Endothelial cell of umbilical vein (primary cell): ENCODE results near the gene CCSER1. TPM values are rescaled to one million over a fixed set of nuclear protein-coding genes. Genes with fewer than 3 reads are reported as not detected.

Experiments used
- BruUV-seq: library from RNA; stranded (reverse); fragments of 400-500 nt; replicated peaks from 2 replicates; lab custom pipeline; 2021; lab: Mats Ljungman, UMichigan
- CTCF ChIA-PET: fragments of 300-600, 350-600 bp; sonication (Branson Sonifier 250); formaldehyde crosslinking; loops from one replicate; lab custom pipeline; 2021; ENCODE audit warnings: antibody characterized with exemption, inconsistent platforms; lab: Charles Lee
- POLR2A ChIA-PET: fragments of 300-600, 350-600 bp; sonication (Branson Sonifier 250); formaldehyde crosslinking; loops from one replicate; lab custom pipeline; 2021; ENCODE audit warnings: antibody characterized with exemption, inconsistent platforms; lab: Charles Lee
- DNase-seq: peaks from one replicate; pipeline ENCODE4 v3.0.0-alpha.2; 2011; ENCODE audit warnings: low read depth, low spot score
- FAIRE-seq: peaks from 2 replicates; lab custom pipeline; 2011; peaks lifted over from hg19 to GRCh38; lab: Jason Lieb, UNC
- H2AFZ ChIP-seq: 2 replicates; pipeline ENCODE4 v1.6.0; 2012; ENCODE audit warnings: low read depth, low read length, control low read depth, inconsistent platforms
- H3K27ac ChIP-seq: 2 replicates; pipeline ENCODE4 v1.5.1; 2011; ENCODE audit warnings: low read depth, mild to moderate bottlenecking, control low read depth, low read length, moderate library complexity; ENCODE audit not compliant: insufficient read depth
- H3K27me3 ChIP-seq, 2 experiments: 2 replicates each; pipeline versions ENCODE4 v1.6.0 to v1.6.1; 2011; ENCODE audit warnings: low read length in 2 of 2, mixed read lengths in 1 of 2; ENCODE audit not compliant: control insufficient read depth in 2 of 2, insufficient read depth in 2 of 2
- H3K36me3 ChIP-seq, 2 experiments: 2 replicates in 1 of 2; 3 replicates in 1 of 2; pipeline ENCODE4 v1.5.1; 2011; ENCODE audit warnings: low read length in 2 of 2, mild to moderate bottlenecking in 1 of 2, moderate library complexity in 1 of 2; ENCODE audit not compliant: control insufficient read depth in 2 of 2, insufficient read depth in 2 of 2; ENCODE audit errors: extremely low read depth in 1 of 2
- H3K4me1 ChIP-seq: 3 replicates; pipeline ENCODE4 v1.5.1; 2011; ENCODE audit warnings: mild to moderate bottlenecking, low read length; ENCODE audit not compliant: control insufficient read depth, insufficient read depth; ENCODE audit errors: extremely low read depth
- H3K4me2 ChIP-seq: 2 replicates; pipeline ENCODE4 v1.6.1; 2011; ENCODE audit warnings: low read length, control low read depth, mixed read lengths; ENCODE audit not compliant: insufficient read depth
- H3K4me3 ChIP-seq, 3 experiments: fragments of 200-600 bp in 1 of 3; sonication (generic), shearing (Covaris generic) in 1 of 3; replicated peaks in 1 of 3; 2 replicates each; pipeline ENCODE4 v1.5.1; 2011 to 2016; ENCODE audit warnings: control low read depth in 3 of 3, low read length in 3 of 3, mild to moderate bottlenecking in 2 of 3, inconsistent platforms in 1 of 3, low read depth in 1 of 3, moderate library complexity in 1 of 3; ENCODE audit not compliant: insufficient read depth in 1 of 3
- H3K79me2 ChIP-seq: 2 replicates; pipeline ENCODE4 v1.6.0; 2012; ENCODE audit warnings: low read length, inconsistent platforms; ENCODE audit not compliant: control insufficient read depth, insufficient read depth
- H3K9ac ChIP-seq: replicated peaks from 2 replicates; pipeline ENCODE3; 2011; ENCODE audit warnings: low read length, control low read depth; ENCODE audit not compliant: insufficient read depth; ENCODE audit errors: extremely low read depth
- H3K9me1 ChIP-seq: replicated peaks from 3 replicates; pipeline ENCODE4 v1.6.0; 2011; ENCODE audit warnings: mild to moderate bottlenecking, low read length; ENCODE audit not compliant: control insufficient read depth, insufficient read depth; ENCODE audit errors: extremely low read depth
- H3K9me3 ChIP-seq: replicated peaks from 2 replicates; pipeline ENCODE4 v1.5.1; 2012; ENCODE audit warnings: low read length, inconsistent platforms; ENCODE audit not compliant: control insufficient read depth, insufficient read depth
- H4K20me1 ChIP-seq: replicated peaks from 2 replicates; pipeline ENCODE3; 2011; ENCODE audit warnings: mild to moderate bottlenecking, low read length; ENCODE audit not compliant: control insufficient read depth, insufficient read depth; ENCODE audit errors: extremely low read depth
- CTCF ChIP-seq, 2 donors: IDR thresholded peaks; 1 replicate in 1 of 2; 2 replicates in 1 of 2; pipeline ENCODE4 v1.5.1; 2011; ENCODE audit warnings: low read length in 2 of 2, mild to moderate bottlenecking in 2 of 2, moderate library complexity in 2 of 2, control low read depth in 1 of 2, inconsistent platforms in 1 of 2, low read depth in 1 of 2; ENCODE audit not compliant: insufficient read depth in 1 of 2; ENCODE audit errors: extremely low read depth in 1 of 2
- EZH2 ChIP-seq: IDR thresholded peaks from 2 replicates; pipeline ENCODE4 v1.6.1; 2012; ENCODE audit warnings: borderline replicate concordance, low read depth, mild to moderate bottlenecking, moderate library complexity, low read length, inconsistent platforms; ENCODE audit not compliant: severe bottlenecking
- FOS ChIP-seq: IDR thresholded peaks from 2 replicates; pipeline ENCODE4 v1.6.1; 2011; ENCODE audit warnings: mild to moderate bottlenecking, low read length, moderate library complexity, borderline replicate concordance; ENCODE audit not compliant: insufficient read depth
- GATA2 ChIP-seq: IDR thresholded peaks from 2 replicates; pipeline ENCODE4 v1.7.0; 2011; ENCODE audit warnings: low read depth, mild to moderate bottlenecking, moderate library complexity, mixed read lengths, low read length; ENCODE audit not compliant: insufficient read length, insufficient read depth
- JUN ChIP-seq: IDR thresholded peaks from 2 replicates; pipeline ENCODE4 v1.6.1; 2011; ENCODE audit warnings: borderline replicate concordance, low read depth; ENCODE audit not compliant: insufficient read length, insufficient read depth
- MAX ChIP-seq: IDR thresholded peaks from 2 replicates; pipeline ENCODE4 v1.6.1; 2011; ENCODE audit not compliant: insufficient read depth, insufficient read length
- MYC ChIP-seq: IDR thresholded peaks from one replicate; pipeline ENCODE4 v1.6.1; 2011; ENCODE audit warnings: mild to moderate bottlenecking, low read depth, low read length
- POLR2A ChIP-seq: IDR thresholded peaks from 2 replicates; pipeline ENCODE4 v1.6.1; 2012; ENCODE audit warnings: low read depth, mild to moderate bottlenecking, control low read depth, low read length
- POLR2AphosphoS5 ChIP-seq: IDR thresholded peaks from 2 replicates; pipeline ENCODE4 v1.6.1; 2012; ENCODE audit warnings: low read depth, mild to moderate bottlenecking, control low read depth, low read length, moderate library complexity; ENCODE audit not compliant: insufficient read depth
- dilution Hi-C: fragments of 300-500 bp; cut with MboI; formaldehyde crosslinking; loops from one replicate; pipeline ENCODE4 v1.15.0; 2019; ENCODE audit warnings: low sequenced_read_pairs; ENCODE audit not compliant: extremely low pct_ligation_motif_present
- intact Hi-C: fragments of 100-400 bp; cut with micrococcal nuclease; formaldehyde crosslinking; loops from one replicate; pipeline ENCODE4 v1.10.0; 2022
- polyA plus RNA-seq, 4 experiments: library from polyadenylated mRNA; depleted of rRNA in 3 of 4; stranded (reverse) in 3 of 4; unstranded in 1 of 4; fragments of >200 nt; gene quantifications; 2 replicates each; pipeline versions ENCODE4 v1.2.1 to v1.2.3, GENCODE V29; 2011 to 2012; ENCODE audit warnings: missing spikeins in 1 of 4
- total RNA-seq: library from RNA; stranded (reverse); gene quantifications from 2 replicates; pipeline ENCODE4 v1.2.3, GENCODE V29; 2021

Gene CCSER1
- total and polyA plus RNA-seq, 2 donors (not counting 3 experiments of a cell fraction or from before 2014, with no cell fraction given): 0.11 to 1.8 TPM

DNA sequence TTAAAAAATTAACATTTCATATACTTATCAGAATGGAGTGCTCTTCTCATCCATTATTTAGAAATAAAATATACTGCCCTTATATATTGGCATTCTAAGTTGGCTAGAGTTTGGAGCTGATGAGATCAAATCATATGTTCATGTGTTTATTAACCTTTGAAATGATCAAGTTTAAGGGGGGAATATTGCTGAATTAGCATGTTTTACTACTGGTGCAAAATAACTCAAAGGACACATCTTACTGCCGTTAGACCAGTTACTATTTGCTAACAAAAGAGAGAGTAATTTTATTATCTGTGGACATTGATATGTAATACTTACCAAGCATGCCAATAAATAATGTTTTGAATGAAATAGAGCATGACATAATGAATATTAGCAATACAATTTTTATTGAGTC lies 901.0 kb downstream of the CCSER1 start:
- no TSS peak for BruUV-seq
- H3K27me3 ChIP-seq: no peaks in the 10 kb centered on the region
- intact Hi-C loops (no loop called here), dilution Hi-C loops (no loop called here)
- H3K4me3 ChIP-seq: no peak overlapping the region
- no peak for TF ChIP-seq MAX
- no peak for TF ChIP-seq POLR2A
- TF ChIP-seq MYC: no peak
- no peak for TF ChIP-seq JUN
- TF ChIP-seq EZH2: no peak
- no peak for TF ChIP-seq POLR2AphosphoS5
- no peak for TF ChIP-seq CTCF (IDR thresholded peaks at IDR 0.05; ENCODE audit: extremely low read depth in 1 of 2, insufficient read depth in 1 of 2, low read depth in 1 of 2, low read length in 2 of 2)
- TF ChIP-seq GATA2: no peak
- no peak for TF ChIP-seq FOS
- no peak overlapping the region for H3K27ac ChIP-seq
- H3K4me1 ChIP-seq: no peaks in the 10 kb centered on the region
- ChIA-PET CTCF (no interaction called here), POLR2A (no interaction called here)
- no peak overlapping the region for H2AFZ ChIP-seq
- no peaks in the 10 kb centered on the region for H3K79me2 ChIP-seq
- no peak overlapping the region for H3K4me2 ChIP-seq
- H4K20me1 ChIP-seq: no peaks in the 10 kb centered on the region
- H3K36me3 ChIP-seq: no peaks in the 10 kb centered on the region
- DNase-seq (no peak), FAIRE-seq (no peak)
- no peak overlapping the region for H3K9ac ChIP-seq
- H3K9me3 ChIP-seq: no peaks in the 10 kb centered on the region
- no peaks in the 10 kb centered on the region for H3K9me1 ChIP-seq
